Measurements from ENCODE around the gene EGLN1.

DNA sequence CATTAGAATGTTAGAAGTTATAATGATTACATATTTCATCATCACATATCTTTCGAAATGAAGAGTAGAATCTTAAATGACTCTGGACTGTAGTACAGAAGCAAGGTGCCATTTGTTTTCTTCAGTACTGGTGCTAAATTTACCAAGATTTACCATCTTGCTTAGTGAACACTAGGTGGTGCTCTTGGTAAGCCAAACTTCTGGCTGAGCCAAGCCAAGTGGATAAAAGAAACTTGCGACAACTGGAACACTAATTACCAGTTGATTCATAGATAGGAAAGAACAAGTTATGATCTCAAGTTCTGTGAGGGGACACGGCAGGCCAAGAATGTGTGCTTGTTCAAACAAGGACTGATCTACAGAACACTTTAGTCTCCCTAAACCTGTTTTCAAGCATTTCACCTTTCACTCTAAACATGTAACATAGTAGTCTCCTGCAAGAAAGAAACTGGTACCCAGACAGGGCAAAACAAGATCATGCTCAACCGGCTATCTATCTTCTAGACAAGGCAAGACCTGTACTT lies 64.2 kb downstream of the EGLN1 start:
- TF ChIP-seq POLR2A (IDR thresholded peaks at IDR 0.05): no peak
- TF ChIP-seq, protein P1, sequence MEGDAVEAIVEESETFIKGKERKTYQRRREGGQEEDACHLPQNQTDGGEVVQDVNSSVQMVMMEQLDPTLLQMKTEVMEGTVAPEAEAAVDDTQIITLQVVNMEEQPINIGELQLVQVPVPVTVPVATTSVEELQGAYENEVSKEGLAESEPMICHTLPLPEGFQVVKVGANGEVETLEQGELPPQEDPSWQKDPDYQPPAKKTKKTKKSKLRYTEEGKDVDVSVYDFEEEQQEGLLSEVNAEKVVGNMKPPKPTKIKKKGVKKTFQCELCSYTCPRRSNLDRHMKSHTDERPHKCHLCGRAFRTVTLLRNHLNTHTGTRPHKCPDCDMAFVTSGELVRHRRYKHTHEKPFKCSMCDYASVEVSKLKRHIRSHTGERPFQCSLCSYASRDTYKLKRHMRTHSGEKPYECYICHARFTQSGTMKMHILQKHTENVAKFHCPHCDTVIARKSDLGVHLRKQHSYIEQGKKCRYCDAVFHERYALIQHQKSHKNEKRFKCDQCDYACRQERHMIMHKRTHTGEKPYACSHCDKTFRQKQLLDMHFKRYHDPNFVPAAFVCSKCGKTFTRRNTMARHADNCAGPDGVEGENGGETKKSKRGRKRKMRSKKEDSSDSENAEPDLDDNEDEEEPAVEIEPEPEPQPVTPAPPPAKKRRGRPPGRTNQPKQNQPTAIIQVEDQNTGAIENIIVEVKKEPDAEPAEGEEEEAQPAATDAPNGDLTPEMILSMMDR (IDR thresholded peaks at IDR 0.05): peak; percentile 76 to 94 (median 78)
